ENCODE results near the gene WDR74. TPM values are rescaled to one million over a fixed set of nuclear protein-coding genes. Genes with fewer than 3 reads are reported as not detected.

The WDR74 gene
- total RNA-seq, 1 experiment from 2014 or later, result 110 TPM

GRCh38 chr11:62889126-62889483 is 49.7 kb upstream of the WDR74 start:
- TF ChIP-seq ZNF232 (CRISPR knock-in tag; IDR thresholded peaks at IDR 0.05), result no peak
- no peak for TF ChIP-seq PREB (CRISPR knock-in tag; IDR thresholded peaks at IDR 0.05; ENCODE audit: borderline replicate concordance)
- no peak for TF ChIP-seq GABPB1 (CRISPR knock-in tag; IDR thresholded peaks at IDR 0.05)
- TF ChIP-seq ZNF281 (CRISPR knock-in tag; IDR thresholded peaks at IDR 0.05), result no peak
- TF ChIP-seq E2F4 (CRISPR knock-in tag; IDR thresholded peaks at IDR 0.05; ENCODE audit: borderline replicate concordance, low read depth), result no peak
- no peak for TF ChIP-seq TEAD4 (CRISPR knock-in tag; IDR thresholded peaks at IDR 0.05)
- no peak for TF ChIP-seq ZNF671 (CRISPR knock-in tag; IDR thresholded peaks at IDR 0.05)
- TF ChIP-seq NR2C2 (CRISPR knock-in tag; IDR thresholded peaks at IDR 0.05), result no peak
- no peak for TF ChIP-seq STAT6 (CRISPR knock-in tag; conservative IDR thresholded peaks at IDR 0.05; ENCODE audit: low read depth)
- TF ChIP-seq CTCF (IDR thresholded peaks at IDR 0.05), result no peak
- TF ChIP-seq JUN (CRISPR knock-in tag; IDR thresholded peaks at IDR 0.05), result no peak
- TF ChIP-seq FOXP1 (CRISPR knock-in tag; IDR thresholded peaks at IDR 0.05; ENCODE audit: borderline replicate concordance), result no peak
- H3K4me3 Mint-ChIP-seq, result no peak overlapping the region
- H3K9me3 Mint-ChIP-seq, result no peaks in the 10 kb centered on the region
- ATAC-seq, result no peak
- no peak for DNase-seq (ENCODE audit: low spot score)
- ChIA-PET POLR2A (interaction anchor here (1.0 to 2.2 kb wide), 5 partner anchors 8 to 57 kb away, joined by 4 to 15 read pairs (median 8); partner anchors contain the start of genes SLC3A2 and TEX54), CTCF (interaction anchor here (1.0 to 2.3 kb wide), 3 partner anchors 8 to 131 kb away, joined by 4 to 8 read pairs (median 5); partner anchors contain the start of gene SLC3A2)
- H3K4me1 Mint-ChIP-seq, result peaks cover 7% of the 10 kb centered on the region
- H3K27ac Mint-ChIP-seq, result peak overlapping the region; percentile 86
- H3K36me3 Mint-ChIP-seq, result peaks cover 56% of the 10 kb centered on the region
- H3K27me3 Mint-ChIP-seq (ENCODE audit: low read depth), result no peaks in the 10 kb centered on the region

- ChIA-PET POLR2A (no interaction called here), CTCF (no interaction called here)
- no peak for DNase-seq (ENCODE audit: low spot score)
- H3K4me1 Mint-ChIP-seq, result peaks cover 14% of the 10 kb centered on the region
- H3K9me3 Mint-ChIP-seq, result no peaks in the 10 kb centered on the region
- no peaks in the 10 kb centered on the region for H3K27me3 Mint-ChIP-seq (ENCODE audit: low read depth)
- H3K36me3 Mint-ChIP-seq, result peaks cover 63% of the 10 kb centered on the region
- peak overlapping the region; percentile 86 for H3K27ac Mint-ChIP-seq
- no peak for ATAC-seq
- H3K4me3 Mint-ChIP-seq, result no peak overlapping the region
- TF ChIP-seq HMGA2 (CRISPR knock-in tag; IDR thresholded peaks at IDR 0.05) (no peak), MAX (CRISPR knock-in tag; IDR thresholded peaks at IDR 0.05) (no peak), ESRRA (CRISPR knock-in tag; IDR thresholded peaks at IDR 0.05; ENCODE audit: borderline replicate concordance) (no peak), SMAD4 (CRISPR knock-in tag; IDR thresholded peaks at IDR 0.05) (no peak), RORB (CRISPR knock-in tag; IDR thresholded peaks at IDR 0.05) (no peak), E2F4 (CRISPR knock-in tag; IDR thresholded peaks at IDR 0.05; ENCODE audit: borderline replicate concordance, low read depth) (no peak), FOXJ3 (CRISPR knock-in tag; IDR thresholded peaks at IDR 0.05; ENCODE audit: borderline replicate concordance) (no peak), RELA (CRISPR knock-in tag; IDR thresholded peaks at IDR 0.05; ENCODE audit: borderline replicate concordance) (no peak), ZNF532 (CRISPR knock-in tag; IDR thresholded peaks at IDR 0.05; ENCODE audit: borderline replicate concordance) (no peak)
These were observed 49.0 kb upstream of the WDR74 start for GRCh38 chr11:62888406-62888805.

All from WTC11 (cell line).